VCaP (cell line): Measurements from ENCODE around the gene CBL.
"Not testable (repeated sequence)": the region's sequence is repeated elsewhere in the genome, so short reads cannot be mapped to it uniquely, and the experiment has no call there.

Source experiments
- H3K27ac ChIP-seq: fragments of 450-650 bp; 2 replicates; pipeline ENCODE4 v1.5.1; 2017
- CTCF ChIP-seq: fragments of 450-650 bp; conservative IDR thresholded peaks from 2 replicates; pipeline ENCODE4 v1.5.1; 2017; ENCODE audit warnings: mild to moderate bottlenecking, moderate library complexity

The CBL gene

GRCh38 chr11:119179342-119179741 is 26.8 kb upstream of the CBL start:
- TF ChIP-seq CTCF, result no peak
- H3K27ac ChIP-seq, result no peak overlapping the region

GRCh38 chr11:119179983-119180382 is 26.2 kb upstream of the CBL start:
- TF ChIP-seq CTCF, result no peak
- H3K27ac ChIP-seq, result no peak overlapping the region

GRCh38 chr11:119180729-119181676 is 25.1 kb upstream of the CBL start:
- TF ChIP-seq CTCF, result no peak

GRCh38 chr11:119181677-119182412 is 24.3 kb upstream of the CBL start:
- H3K27ac ChIP-seq, result no peak overlapping the region
- TF ChIP-seq CTCF, result no peak

More at GRCh38 chr11:119180729-119181676, 25.1 kb upstream of the CBL start:
- H3K27ac ChIP-seq, result no peak overlapping the region

GRCh38 chr11:119184399-119184798 is 21.7 kb upstream of the CBL start:
- H3K27ac ChIP-seq, result not testable (repeated sequence)

GRCh38 chr11:119185981-119186634 is 20.0 kb upstream of the CBL start:
- TF ChIP-seq CTCF, result no peak
- H3K27ac ChIP-seq, result no peak overlapping the region

GRCh38 chr11:119187123-119187892 is 18.8 kb upstream of the CBL start:
- H3K27ac ChIP-seq, result no peak overlapping the region

More at GRCh38 chr11:119187123-119187892, 18.8 kb upstream of the CBL start:
- TF ChIP-seq CTCF, result no peak
